Endothelial cell of umbilical vein (primary cell): ENCODE data around the gene SLC5A6. TPM values are rescaled to one million over a fixed set of nuclear protein-coding genes. Genes with fewer than 3 reads are reported as not detected.

ENCODE experiments used
- BruUV-seq: library from RNA; stranded (reverse); fragments of 400-500 nt; replicated peaks from 2 replicates; lab custom pipeline; 2021; lab: Mats Ljungman, UMichigan
- CTCF ChIA-PET: fragments of 300-600, 350-600 bp; sonication (Branson Sonifier 250); formaldehyde crosslinking; loops from one replicate; lab custom pipeline; 2021; ENCODE audit warnings: antibody characterized with exemption, inconsistent platforms; lab: Charles Lee
- POLR2A ChIA-PET: fragments of 300-600, 350-600 bp; sonication (Branson Sonifier 250); formaldehyde crosslinking; loops from one replicate; lab custom pipeline; 2021; ENCODE audit warnings: antibody characterized with exemption, inconsistent platforms; lab: Charles Lee
- DNase-seq: peaks from one replicate; pipeline ENCODE4 v3.0.0-alpha.2; 2011; ENCODE audit warnings: low read depth, low spot score
- FAIRE-seq: peaks from 2 replicates; lab custom pipeline; 2011; peaks lifted over from hg19 to GRCh38; lab: Jason Lieb, UNC
- H2AFZ ChIP-seq: 2 replicates; pipeline ENCODE4 v1.6.0; 2012; ENCODE audit warnings: low read depth, low read length, control low read depth, inconsistent platforms
- H3K27ac ChIP-seq: 2 replicates; pipeline ENCODE4 v1.5.1; 2011; ENCODE audit warnings: low read depth, mild to moderate bottlenecking, control low read depth, low read length, moderate library complexity; ENCODE audit not compliant: insufficient read depth
- H3K27me3 ChIP-seq, 2 experiments: 2 replicates each; pipeline versions ENCODE4 v1.6.0 to v1.6.1; 2011; ENCODE audit warnings: low read length in 2 of 2, mixed read lengths in 1 of 2; ENCODE audit not compliant: control insufficient read depth in 2 of 2, insufficient read depth in 2 of 2
- H3K36me3 ChIP-seq, 2 experiments: 2 replicates in 1 of 2; 3 replicates in 1 of 2; pipeline ENCODE4 v1.5.1; 2011; ENCODE audit warnings: low read length in 2 of 2, mild to moderate bottlenecking in 1 of 2, moderate library complexity in 1 of 2; ENCODE audit not compliant: control insufficient read depth in 2 of 2, insufficient read depth in 2 of 2; ENCODE audit errors: extremely low read depth in 1 of 2
- H3K4me1 ChIP-seq: 3 replicates; pipeline ENCODE4 v1.5.1; 2011; ENCODE audit warnings: mild to moderate bottlenecking, low read length; ENCODE audit not compliant: control insufficient read depth, insufficient read depth; ENCODE audit errors: extremely low read depth
- H3K4me2 ChIP-seq: 2 replicates; pipeline ENCODE4 v1.6.1; 2011; ENCODE audit warnings: low read length, control low read depth, mixed read lengths; ENCODE audit not compliant: insufficient read depth
- H3K4me3 ChIP-seq, 3 experiments: fragments of 200-600 bp in 1 of 3; sonication (generic), shearing (Covaris generic) in 1 of 3; replicated peaks in 1 of 3; 2 replicates each; pipeline ENCODE4 v1.5.1; 2011 to 2016; ENCODE audit warnings: control low read depth in 3 of 3, low read length in 3 of 3, mild to moderate bottlenecking in 2 of 3, inconsistent platforms in 1 of 3, low read depth in 1 of 3, moderate library complexity in 1 of 3; ENCODE audit not compliant: insufficient read depth in 1 of 3
- H3K79me2 ChIP-seq: 2 replicates; pipeline ENCODE4 v1.6.0; 2012; ENCODE audit warnings: low read length, inconsistent platforms; ENCODE audit not compliant: control insufficient read depth, insufficient read depth
- H3K9ac ChIP-seq: replicated peaks from 2 replicates; pipeline ENCODE3; 2011; ENCODE audit warnings: low read length, control low read depth; ENCODE audit not compliant: insufficient read depth; ENCODE audit errors: extremely low read depth
- H3K9me1 ChIP-seq: replicated peaks from 3 replicates; pipeline ENCODE4 v1.6.0; 2011; ENCODE audit warnings: mild to moderate bottlenecking, low read length; ENCODE audit not compliant: control insufficient read depth, insufficient read depth; ENCODE audit errors: extremely low read depth
- H3K9me3 ChIP-seq: replicated peaks from 2 replicates; pipeline ENCODE4 v1.5.1; 2012; ENCODE audit warnings: low read length, inconsistent platforms; ENCODE audit not compliant: control insufficient read depth, insufficient read depth
- H4K20me1 ChIP-seq: replicated peaks from 2 replicates; pipeline ENCODE3; 2011; ENCODE audit warnings: mild to moderate bottlenecking, low read length; ENCODE audit not compliant: control insufficient read depth, insufficient read depth; ENCODE audit errors: extremely low read depth
- EZH2 ChIP-seq: IDR thresholded peaks from 2 replicates; pipeline ENCODE4 v1.6.1; 2012; ENCODE audit warnings: borderline replicate concordance, low read depth, mild to moderate bottlenecking, moderate library complexity, low read length, inconsistent platforms; ENCODE audit not compliant: severe bottlenecking
- FOS ChIP-seq: IDR thresholded peaks from 2 replicates; pipeline ENCODE4 v1.6.1; 2011; ENCODE audit warnings: mild to moderate bottlenecking, low read length, moderate library complexity, borderline replicate concordance; ENCODE audit not compliant: insufficient read depth
- GATA2 ChIP-seq: IDR thresholded peaks from 2 replicates; pipeline ENCODE4 v1.7.0; 2011; ENCODE audit warnings: low read depth, mild to moderate bottlenecking, moderate library complexity, mixed read lengths, low read length; ENCODE audit not compliant: insufficient read length, insufficient read depth
- JUN ChIP-seq: IDR thresholded peaks from 2 replicates; pipeline ENCODE4 v1.6.1; 2011; ENCODE audit warnings: borderline replicate concordance, low read depth; ENCODE audit not compliant: insufficient read length, insufficient read depth
- MYC ChIP-seq: IDR thresholded peaks from one replicate; pipeline ENCODE4 v1.6.1; 2011; ENCODE audit warnings: mild to moderate bottlenecking, low read depth, low read length
- POLR2A ChIP-seq: IDR thresholded peaks from 2 replicates; pipeline ENCODE4 v1.6.1; 2012; ENCODE audit warnings: low read depth, mild to moderate bottlenecking, control low read depth, low read length
- POLR2AphosphoS5 ChIP-seq: IDR thresholded peaks from 2 replicates; pipeline ENCODE4 v1.6.1; 2012; ENCODE audit warnings: low read depth, mild to moderate bottlenecking, control low read depth, low read length, moderate library complexity; ENCODE audit not compliant: insufficient read depth
- dilution Hi-C: fragments of 300-500 bp; cut with MboI; formaldehyde crosslinking; loops from one replicate; pipeline ENCODE4 v1.15.0; 2019; ENCODE audit warnings: low sequenced_read_pairs; ENCODE audit not compliant: extremely low pct_ligation_motif_present
- intact Hi-C: fragments of 100-400 bp; cut with micrococcal nuclease; formaldehyde crosslinking; loops from one replicate; pipeline ENCODE4 v1.10.0; 2022
- polyA plus RNA-seq, 4 experiments: library from polyadenylated mRNA; depleted of rRNA in 3 of 4; stranded (reverse) in 3 of 4; unstranded in 1 of 4; fragments of >200 nt; gene quantifications; 2 replicates each; pipeline versions ENCODE4 v1.2.1 to v1.2.3, GENCODE V29; 2011 to 2012; ENCODE audit warnings: missing spikeins in 1 of 4
- total RNA-seq: library from RNA; stranded (reverse); gene quantifications from 2 replicates; pipeline ENCODE4 v1.2.3, GENCODE V29; 2021
- TF ChIP-seq, protein P1 (sequence below): IDR thresholded peaks from 2 replicates; pipeline ENCODE4 v1.6.1; 2011; ENCODE audit not compliant: insufficient read depth, insufficient read length
- TF ChIP-seq, protein P2 (sequence below), 2 donors: IDR thresholded peaks; 1 replicate in 1 of 2; 2 replicates in 1 of 2; pipeline ENCODE4 v1.5.1; 2011; ENCODE audit warnings: low read length in 2 of 2, mild to moderate bottlenecking in 2 of 2, moderate library complexity in 2 of 2, control low read depth in 1 of 2, inconsistent platforms in 1 of 2, low read depth in 1 of 2; ENCODE audit not compliant: insufficient read depth in 1 of 2; ENCODE audit errors: extremely low read depth in 1 of 2

Gene SLC5A6
- total and polyA plus RNA-seq, 2 donors (not counting 3 experiments of a cell fraction or from before 2014, with no cell fraction given), result 52.0 to 92.5 TPM

GRCh38 chr2:27236626-27237025, 24.6 kb upstream of the SLC5A6 start:
- POLR2A ChIA-PET, result interaction anchor here (0.5 kb wide), 1 partner anchor 10 kb away, joined by 4 read pairs; no protein-coding TSS in a partner anchor

More at GRCh38 chr2:27236626-27237025, 24.6 kb upstream of the SLC5A6 start:
- TF ChIP-seq JUN, result no peak
- TF ChIP-seq FOS, result no peak
- TF ChIP-seq GATA2, result no peak
- TF ChIP-seq, protein P1, sequence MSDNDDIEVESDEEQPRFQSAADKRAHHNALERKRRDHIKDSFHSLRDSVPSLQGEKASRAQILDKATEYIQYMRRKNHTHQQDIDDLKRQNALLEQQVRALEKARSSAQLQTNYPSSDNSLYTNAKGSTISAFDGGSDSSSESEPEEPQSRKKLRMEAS, result no peak
- TF ChIP-seq, protein P2, sequence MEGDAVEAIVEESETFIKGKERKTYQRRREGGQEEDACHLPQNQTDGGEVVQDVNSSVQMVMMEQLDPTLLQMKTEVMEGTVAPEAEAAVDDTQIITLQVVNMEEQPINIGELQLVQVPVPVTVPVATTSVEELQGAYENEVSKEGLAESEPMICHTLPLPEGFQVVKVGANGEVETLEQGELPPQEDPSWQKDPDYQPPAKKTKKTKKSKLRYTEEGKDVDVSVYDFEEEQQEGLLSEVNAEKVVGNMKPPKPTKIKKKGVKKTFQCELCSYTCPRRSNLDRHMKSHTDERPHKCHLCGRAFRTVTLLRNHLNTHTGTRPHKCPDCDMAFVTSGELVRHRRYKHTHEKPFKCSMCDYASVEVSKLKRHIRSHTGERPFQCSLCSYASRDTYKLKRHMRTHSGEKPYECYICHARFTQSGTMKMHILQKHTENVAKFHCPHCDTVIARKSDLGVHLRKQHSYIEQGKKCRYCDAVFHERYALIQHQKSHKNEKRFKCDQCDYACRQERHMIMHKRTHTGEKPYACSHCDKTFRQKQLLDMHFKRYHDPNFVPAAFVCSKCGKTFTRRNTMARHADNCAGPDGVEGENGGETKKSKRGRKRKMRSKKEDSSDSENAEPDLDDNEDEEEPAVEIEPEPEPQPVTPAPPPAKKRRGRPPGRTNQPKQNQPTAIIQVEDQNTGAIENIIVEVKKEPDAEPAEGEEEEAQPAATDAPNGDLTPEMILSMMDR (IDR thresholded peaks at IDR 0.05; ENCODE audit: extremely low read depth in 1 of 2, insufficient read depth in 1 of 2, low read depth in 1 of 2, low read length in 2 of 2), result no peak
- no peak for TF ChIP-seq POLR2A
- TF ChIP-seq MYC, result no peak
- TF ChIP-seq EZH2, result no peak
- no peak for TF ChIP-seq POLR2AphosphoS5
- Histone ChIP-seq H4K20me1 (no peaks in the 10 kb centered on the region), H3K79me2 (no peaks in the 10 kb centered on the region), H3K9ac (no peak overlapping the region), H3K4me1 (no peaks in the 10 kb centered on the region), H3K36me3 (peaks cover 32 to 85% of the 10 kb centered on the region in 2 experiments), H3K9me1 (no peaks in the 10 kb centered on the region), H3K4me2 (no peak overlapping the region), H2AFZ (no peak overlapping the region), H3K9me3 (no peaks in the 10 kb centered on the region), H3K27ac (no peak overlapping the region), H3K4me3 (no peak overlapping the region), H3K27me3 (no peaks in the 10 kb centered on the region)
- no peak for FAIRE-seq
- BruUV-seq, result no TSS peak
- intact Hi-C loops (no loop called here), dilution Hi-C loops (no loop called here)
- CTCF ChIA-PET, result interaction anchor here (3.0 kb wide), 1 partner anchor 44 kb away, joined by 9 read pairs; no protein-coding TSS in a partner anchor
- DNase-seq, result no peak
